GM23338 (cell line): ENCODE data around the gene DYRK1A. TPM values are rescaled to one million over a fixed set of nuclear protein-coding genes. Genes with fewer than 3 reads are reported as not detected.

ENCODE experiments used
- ATAC-seq: fragments of 200-7000 bp; cut with Tn5 transposase; 3 replicates; pipeline ENCODE4 v1.9.1; 2020
- DNase-seq: peaks from one replicate; pipeline ENCODE4 v3.0.0-alpha.2; 2015; ENCODE audit warnings: low spot score
- H2AFZ ChIP-seq: fragments of 200-600 bp; sonication (generic); 2 replicates; pipeline ENCODE4 v1.8.0; 2016; ENCODE audit warnings: antibody characterized with exemption, mild to moderate bottlenecking, moderate library complexity
- H3F3A ChIP-seq: fragments of 200-600 bp; sonication (generic); replicated peaks from 2 replicates; pipeline ENCODE4 v1.8.0; 2017; ENCODE audit warnings: antibody characterized with exemption, mixed run types, low read depth
- H3K27ac ChIP-seq: fragments of 200-600 bp; sonication (generic); 2 replicates; pipeline ENCODE4 v1.6.1; 2016; ENCODE audit warnings: low read depth
- H3K27me3 ChIP-seq: fragments of 200-600 bp; sonication (generic); 2 replicates; pipeline ENCODE4 v1.8.0; 2016; ENCODE audit warnings: mild to moderate bottlenecking, mixed run types, moderate library complexity; ENCODE audit not compliant: insufficient read depth
- H3K36me3 ChIP-seq: fragments of 200-600 bp; sonication (generic); 2 replicates; pipeline ENCODE4 v1.8.0; 2016; ENCODE audit warnings: mild to moderate bottlenecking; ENCODE audit not compliant: insufficient read depth
- H3K4me1 ChIP-seq: fragments of 200-600 bp; sonication (generic); 2 replicates; pipeline ENCODE4 v1.8.0; 2016; ENCODE audit warnings: mild to moderate bottlenecking, moderate library complexity; ENCODE audit not compliant: insufficient read depth
- H3K4me2 ChIP-seq: fragments of 200-600 bp; sonication (generic); 2 replicates; pipeline ENCODE4 v1.7.1; 2017; ENCODE audit warnings: mixed run types
- H3K4me3 ChIP-seq: fragments of 200-600 bp; sonication (generic); 2 replicates; pipeline ENCODE4 v1.6.1; 2016; ENCODE audit warnings: mixed run types
- H3K79me2 ChIP-seq: fragments of 200-600 bp; sonication (generic); replicated peaks from 2 replicates; pipeline ENCODE4 v1.8.0; 2017; ENCODE audit warnings: mild to moderate bottlenecking; ENCODE audit not compliant: insufficient read depth
- H3K9me2 ChIP-seq: fragments of 200-600 bp; sonication (generic); 2 replicates; pipeline ENCODE4 v1.8.0; 2017; ENCODE audit not compliant: insufficient read depth
- H4K20me1 ChIP-seq: fragments of 200-600 bp; sonication (generic); replicated peaks from 2 replicates; pipeline ENCODE4 v1.8.0; 2017; ENCODE audit warnings: mild to moderate bottlenecking; ENCODE audit not compliant: insufficient read depth
- H3K27ac Mint-ChIP-seq: 2 replicates; pipeline ENCODE4 v1.8.0; 2020; ENCODE audit warnings: inconsistent platforms, mild to moderate bottlenecking, moderate library complexity, mixed read lengths
- H3K27me3 Mint-ChIP-seq: 3 replicates; pipeline ENCODE4 v1.8.0; 2022; ENCODE audit warnings: low read depth, mild to moderate bottlenecking, moderate library complexity, mixed read lengths, inconsistent platforms; ENCODE audit not compliant: insufficient read depth, poor library complexity
- H3K36me3 Mint-ChIP-seq: 3 replicates; pipeline ENCODE4 v1.8.0; 2021; ENCODE audit warnings: low read depth, mild to moderate bottlenecking, inconsistent platforms, moderate library complexity, mixed read lengths
- H3K4me1 Mint-ChIP-seq: 3 replicates; pipeline ENCODE4 v1.8.0; 2020; ENCODE audit warnings: mild to moderate bottlenecking, inconsistent platforms, mixed read lengths
- H3K4me3 Mint-ChIP-seq: 3 replicates; pipeline ENCODE4 v1.8.0; 2021; ENCODE audit warnings: moderate library complexity, mild to moderate bottlenecking, inconsistent platforms, mixed read lengths
- H3K9me3 Mint-ChIP-seq: 3 replicates; pipeline ENCODE4 v1.8.0; 2020; ENCODE audit warnings: moderate library complexity, mild to moderate bottlenecking, inconsistent platforms, mixed read lengths
- NANOG ChIP-seq: IDR thresholded peaks from 2 replicates; pipeline ENCODE4 v1.6.1; 2016; ENCODE audit warnings: antibody characterized with exemption, borderline replicate concordance
- STAT1 ChIP-seq: IDR thresholded peaks from one replicate; pipeline ENCODE4 v1.6.1; 2016; ENCODE audit warnings: antibody characterized with exemption; ENCODE audit not compliant: unreplicated experiment
- ZNF462 ChIP-seq: fragments of 250-450 bp; sonication (Bioruptor Pico); IDR thresholded peaks from 2 replicates; pipeline ENCODE4 v1.5.0; 2020; ENCODE audit warnings: mild to moderate bottlenecking, moderate library complexity
- polyA plus RNA-seq: library from polyadenylated mRNA; unstranded; fragments of >200 nt; fragmentation: Nextera tagmentation; extraction: Ambion mirVana; gene quantifications from 2 replicates; pipeline ENCODE4 v1.2.1, GENCODE V29; 2016
- total RNA-seq: library from RNA; depleted of rRNA; stranded (reverse); fragments of >200 nt; shearing (Covaris generic); gene quantifications from 2 replicates; pipeline ENCODE4 v1.2.3, GENCODE V29; 2014
- TF ChIP-seq, protein P1 (sequence below), 2 experiments: fragments of 200-600 bp in 1 of 2; sonication (generic) in 1 of 2; conservative IDR thresholded peaks; 2 replicates each; pipeline versions ENCODE4 v1.5.1 to v1.6.1; 2016 to 2017; ENCODE audit warnings: antibody characterized with exemption in 2 of 2, low read depth in 2 of 2, mild to moderate bottlenecking in 2 of 2, moderate library complexity in 1 of 2

The DYRK1A gene
- total and polyA plus RNA-seq, 2 experiments from 2014 or later = 10.3 to 84.7 TPM

DNA sequence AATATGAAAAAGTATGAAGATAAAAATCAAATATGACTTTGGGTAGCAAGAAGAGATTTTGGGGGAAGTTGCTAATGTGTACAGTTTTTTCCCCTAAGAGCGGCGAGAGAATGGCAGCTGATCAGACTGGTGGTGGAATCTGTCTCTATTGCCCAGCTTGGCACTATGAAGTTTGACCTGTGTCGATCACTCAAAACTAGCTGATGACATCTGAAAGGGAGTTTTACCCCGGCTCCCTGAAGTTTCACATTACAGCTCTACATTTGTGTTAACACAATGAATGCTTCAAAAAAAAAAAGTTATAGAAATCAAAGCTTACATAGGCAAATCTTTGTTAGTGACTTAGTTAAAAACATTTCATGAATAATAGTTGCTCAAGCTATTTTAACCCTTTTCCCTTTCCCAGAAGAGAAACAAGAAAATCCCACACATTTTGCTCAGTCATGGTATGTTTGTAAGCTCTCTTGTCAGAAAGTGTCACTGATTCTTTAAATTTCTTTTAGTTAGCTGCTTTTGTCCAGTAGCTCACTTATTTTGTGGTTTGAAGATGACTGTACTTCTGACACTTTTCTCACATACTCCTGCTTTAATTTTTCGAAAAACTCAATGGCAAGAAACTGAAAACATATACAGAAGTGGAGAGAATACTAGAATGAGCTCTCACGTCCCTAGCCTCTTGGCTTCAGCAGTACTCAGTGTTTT is 41.3 kb downstream of the DYRK1A start:
- H3K4me1 ChIP-seq = peaks cover 48% of the 10 kb centered on the region
- H2AFZ ChIP-seq = no peak overlapping the region
- Mint-ChIP-seq H3K4me1 (peaks cover 50% of the 10 kb centered on the region), H3K9me3 (peaks cover under 1% of the 10 kb centered on the region; the same call in 1 of the 3 replicates), H3K27me3 (peaks cover 3% of the 10 kb centered on the region), H3K4me3 (no peak overlapping the region), H3K27ac (peak overlapping the region; percentile 56; the same call in 1 of the 2 replicates), H3K36me3 (peaks cover 7% of the 10 kb centered on the region; the same call in 2 of the 3 replicates)
- H3K27ac ChIP-seq = peak overlapping the region; percentile 26; the same call in 1 of the 2 replicates
- H3F3A ChIP-seq = no peaks in the 10 kb centered on the region
- no peaks in the 10 kb centered on the region for H3K36me3 ChIP-seq
- no peaks in the 10 kb centered on the region for H3K9me2 ChIP-seq
- TF ChIP-seq ZNF462 = no peak
- no peak for TF ChIP-seq STAT1
- TF ChIP-seq, protein P1, sequence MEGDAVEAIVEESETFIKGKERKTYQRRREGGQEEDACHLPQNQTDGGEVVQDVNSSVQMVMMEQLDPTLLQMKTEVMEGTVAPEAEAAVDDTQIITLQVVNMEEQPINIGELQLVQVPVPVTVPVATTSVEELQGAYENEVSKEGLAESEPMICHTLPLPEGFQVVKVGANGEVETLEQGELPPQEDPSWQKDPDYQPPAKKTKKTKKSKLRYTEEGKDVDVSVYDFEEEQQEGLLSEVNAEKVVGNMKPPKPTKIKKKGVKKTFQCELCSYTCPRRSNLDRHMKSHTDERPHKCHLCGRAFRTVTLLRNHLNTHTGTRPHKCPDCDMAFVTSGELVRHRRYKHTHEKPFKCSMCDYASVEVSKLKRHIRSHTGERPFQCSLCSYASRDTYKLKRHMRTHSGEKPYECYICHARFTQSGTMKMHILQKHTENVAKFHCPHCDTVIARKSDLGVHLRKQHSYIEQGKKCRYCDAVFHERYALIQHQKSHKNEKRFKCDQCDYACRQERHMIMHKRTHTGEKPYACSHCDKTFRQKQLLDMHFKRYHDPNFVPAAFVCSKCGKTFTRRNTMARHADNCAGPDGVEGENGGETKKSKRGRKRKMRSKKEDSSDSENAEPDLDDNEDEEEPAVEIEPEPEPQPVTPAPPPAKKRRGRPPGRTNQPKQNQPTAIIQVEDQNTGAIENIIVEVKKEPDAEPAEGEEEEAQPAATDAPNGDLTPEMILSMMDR (conservative IDR thresholded peaks at IDR 0.05; ENCODE audit: low read depth in 2 of 2) = no peak
- no peak for TF ChIP-seq NANOG
- no peak for DNase-seq
- H3K4me3 ChIP-seq = no peak overlapping the region
- no peak for ATAC-seq
- H4K20me1 ChIP-seq = peaks cover 77% of the 10 kb centered on the region
- H3K79me2 ChIP-seq = peaks cover 100% of the 10 kb centered on the region
- H3K27me3 ChIP-seq = no peaks in the 10 kb centered on the region
- H3K4me2 ChIP-seq = peak overlapping the region; percentile 52; the same call in 1 of the 2 replicates
